DOHH2 (cell line): Measurements from ENCODE around the gene ZBTB16.

Experiments used
- EZH2phosphoT487 ChIP-seq: fragments of 200-600 bp; sonication (generic); IDR thresholded peaks from 2 replicates; pipeline ENCODE4 v1.6.1; 2017; ENCODE audit warnings: borderline replicate concordance, mild to moderate bottlenecking, antibody characterized with exemption, low read length, moderate library complexity, mixed read lengths
- TF ChIP-seq, protein P1 (sequence below): fragments of 200-600 bp; sonication (generic); IDR thresholded peaks from one replicate; pipeline ENCODE4 v1.5.1; 2014; ENCODE audit warnings: antibody characterized with exemption, mild to moderate bottlenecking, low read depth, low read length; ENCODE audit not compliant: poor library complexity, severe bottlenecking

DNA sequence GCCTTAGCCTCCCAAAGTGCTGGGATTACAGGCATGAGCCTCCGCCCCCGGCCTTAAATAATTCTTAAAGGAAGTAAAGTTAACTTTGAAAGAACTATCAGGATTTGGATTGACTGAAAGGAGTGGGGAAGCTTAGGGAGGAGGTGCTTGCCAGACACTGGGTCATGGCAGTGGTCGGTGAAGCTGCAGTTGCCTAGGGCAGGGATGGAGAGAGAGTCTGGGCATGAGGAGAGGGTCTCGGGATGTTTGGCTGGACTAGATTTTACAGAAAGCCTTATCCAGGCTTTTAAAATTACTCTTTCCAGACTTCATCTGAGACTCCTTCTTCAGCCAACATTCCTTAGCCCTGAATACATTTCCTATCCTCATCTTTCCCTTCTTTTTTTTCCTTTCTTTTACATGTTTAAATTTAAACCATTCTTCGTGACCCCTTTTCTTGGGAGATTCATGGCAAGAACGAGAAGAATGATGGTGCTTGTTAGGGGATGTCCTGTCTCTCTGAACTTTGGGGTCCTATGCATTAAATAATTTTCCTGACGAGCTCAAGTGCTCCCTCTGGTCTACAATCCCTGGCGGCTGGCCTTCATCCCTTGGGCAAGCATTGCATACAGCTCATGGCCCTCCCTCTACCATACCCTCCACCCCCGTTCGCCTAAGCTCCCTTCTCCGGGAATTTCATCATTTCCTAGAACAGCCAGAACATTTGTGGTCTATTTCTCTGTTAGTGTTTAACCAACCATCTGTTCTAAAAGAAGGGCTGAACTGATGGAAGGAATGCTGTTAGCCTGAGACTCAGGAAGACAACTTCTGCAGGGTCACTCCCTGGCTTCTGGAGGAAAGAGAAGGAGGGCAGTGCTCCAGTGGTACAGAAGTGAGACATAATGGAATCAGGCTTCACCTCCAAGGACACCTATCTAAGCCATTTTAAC is 236.4 kb downstream of the ZBTB16 start, which contains the start of gene NNMT:
- TF ChIP-seq, protein P1, sequence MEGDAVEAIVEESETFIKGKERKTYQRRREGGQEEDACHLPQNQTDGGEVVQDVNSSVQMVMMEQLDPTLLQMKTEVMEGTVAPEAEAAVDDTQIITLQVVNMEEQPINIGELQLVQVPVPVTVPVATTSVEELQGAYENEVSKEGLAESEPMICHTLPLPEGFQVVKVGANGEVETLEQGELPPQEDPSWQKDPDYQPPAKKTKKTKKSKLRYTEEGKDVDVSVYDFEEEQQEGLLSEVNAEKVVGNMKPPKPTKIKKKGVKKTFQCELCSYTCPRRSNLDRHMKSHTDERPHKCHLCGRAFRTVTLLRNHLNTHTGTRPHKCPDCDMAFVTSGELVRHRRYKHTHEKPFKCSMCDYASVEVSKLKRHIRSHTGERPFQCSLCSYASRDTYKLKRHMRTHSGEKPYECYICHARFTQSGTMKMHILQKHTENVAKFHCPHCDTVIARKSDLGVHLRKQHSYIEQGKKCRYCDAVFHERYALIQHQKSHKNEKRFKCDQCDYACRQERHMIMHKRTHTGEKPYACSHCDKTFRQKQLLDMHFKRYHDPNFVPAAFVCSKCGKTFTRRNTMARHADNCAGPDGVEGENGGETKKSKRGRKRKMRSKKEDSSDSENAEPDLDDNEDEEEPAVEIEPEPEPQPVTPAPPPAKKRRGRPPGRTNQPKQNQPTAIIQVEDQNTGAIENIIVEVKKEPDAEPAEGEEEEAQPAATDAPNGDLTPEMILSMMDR, result no peak
- no peak for TF ChIP-seq EZH2phosphoT487
